Endothelial cell of umbilical vein (primary cell): ENCODE data around the gene PPP2R3B. TPM values are rescaled to one million over a fixed set of nuclear protein-coding genes. Genes with fewer than 3 reads are reported as not detected.
"Not testable (repeated sequence)": the region's sequence is repeated elsewhere in the genome, so short reads cannot be mapped to it uniquely, and the experiment has no call there.

Experiments
- BruUV-seq: library from RNA; stranded (reverse); fragments of 400-500 nt; replicated peaks from 2 replicates; lab custom pipeline; 2021; lab: Mats Ljungman, UMichigan
- CTCF ChIA-PET: fragments of 300-600, 350-600 bp; sonication (Branson Sonifier 250); formaldehyde crosslinking; loops from one replicate; lab custom pipeline; 2021; ENCODE audit warnings: antibody characterized with exemption, inconsistent platforms; lab: Charles Lee
- POLR2A ChIA-PET: fragments of 300-600, 350-600 bp; sonication (Branson Sonifier 250); formaldehyde crosslinking; loops from one replicate; lab custom pipeline; 2021; ENCODE audit warnings: antibody characterized with exemption, inconsistent platforms; lab: Charles Lee
- DNase-seq: peaks from one replicate; pipeline ENCODE4 v3.0.0-alpha.2; 2011; ENCODE audit warnings: low read depth, low spot score
- FAIRE-seq: peaks from 2 replicates; lab custom pipeline; 2011; peaks lifted over from hg19 to GRCh38; lab: Jason Lieb, UNC
- H2AFZ ChIP-seq: 2 replicates; pipeline ENCODE4 v1.6.0; 2012; ENCODE audit warnings: low read depth, low read length, control low read depth, inconsistent platforms
- H3K27ac ChIP-seq: 2 replicates; pipeline ENCODE4 v1.5.1; 2011; ENCODE audit warnings: low read depth, mild to moderate bottlenecking, control low read depth, low read length, moderate library complexity; ENCODE audit not compliant: insufficient read depth
- H3K27me3 ChIP-seq, 2 experiments: 2 replicates each; pipeline versions ENCODE4 v1.6.0 to v1.6.1; 2011; ENCODE audit warnings: low read length in 2 of 2, mixed read lengths in 1 of 2; ENCODE audit not compliant: control insufficient read depth in 2 of 2, insufficient read depth in 2 of 2
- H3K36me3 ChIP-seq, 2 experiments: 2 replicates in 1 of 2; 3 replicates in 1 of 2; pipeline ENCODE4 v1.5.1; 2011; ENCODE audit warnings: low read length in 2 of 2, mild to moderate bottlenecking in 1 of 2, moderate library complexity in 1 of 2; ENCODE audit not compliant: control insufficient read depth in 2 of 2, insufficient read depth in 2 of 2; ENCODE audit errors: extremely low read depth in 1 of 2
- H3K4me1 ChIP-seq: 3 replicates; pipeline ENCODE4 v1.5.1; 2011; ENCODE audit warnings: mild to moderate bottlenecking, low read length; ENCODE audit not compliant: control insufficient read depth, insufficient read depth; ENCODE audit errors: extremely low read depth
- H3K4me2 ChIP-seq: 2 replicates; pipeline ENCODE4 v1.6.1; 2011; ENCODE audit warnings: low read length, control low read depth, mixed read lengths; ENCODE audit not compliant: insufficient read depth
- H3K4me3 ChIP-seq, 3 experiments: fragments of 200-600 bp in 1 of 3; sonication (generic), shearing (Covaris generic) in 1 of 3; replicated peaks in 1 of 3; 2 replicates each; pipeline ENCODE4 v1.5.1; 2011 to 2016; ENCODE audit warnings: control low read depth in 3 of 3, low read length in 3 of 3, mild to moderate bottlenecking in 2 of 3, inconsistent platforms in 1 of 3, low read depth in 1 of 3, moderate library complexity in 1 of 3; ENCODE audit not compliant: insufficient read depth in 1 of 3
- H3K79me2 ChIP-seq: 2 replicates; pipeline ENCODE4 v1.6.0; 2012; ENCODE audit warnings: low read length, inconsistent platforms; ENCODE audit not compliant: control insufficient read depth, insufficient read depth
- H3K9ac ChIP-seq: replicated peaks from 2 replicates; pipeline ENCODE3; 2011; ENCODE audit warnings: low read length, control low read depth; ENCODE audit not compliant: insufficient read depth; ENCODE audit errors: extremely low read depth
- H3K9me1 ChIP-seq: replicated peaks from 3 replicates; pipeline ENCODE4 v1.6.0; 2011; ENCODE audit warnings: mild to moderate bottlenecking, low read length; ENCODE audit not compliant: control insufficient read depth, insufficient read depth; ENCODE audit errors: extremely low read depth
- H3K9me3 ChIP-seq: replicated peaks from 2 replicates; pipeline ENCODE4 v1.5.1; 2012; ENCODE audit warnings: low read length, inconsistent platforms; ENCODE audit not compliant: control insufficient read depth, insufficient read depth
- H4K20me1 ChIP-seq: replicated peaks from 2 replicates; pipeline ENCODE3; 2011; ENCODE audit warnings: mild to moderate bottlenecking, low read length; ENCODE audit not compliant: control insufficient read depth, insufficient read depth; ENCODE audit errors: extremely low read depth
- FOS ChIP-seq: IDR thresholded peaks from 2 replicates; pipeline ENCODE4 v1.6.1; 2011; ENCODE audit warnings: mild to moderate bottlenecking, low read length, moderate library complexity, borderline replicate concordance; ENCODE audit not compliant: insufficient read depth
- GATA2 ChIP-seq: IDR thresholded peaks from 2 replicates; pipeline ENCODE4 v1.7.0; 2011; ENCODE audit warnings: low read depth, mild to moderate bottlenecking, moderate library complexity, mixed read lengths, low read length; ENCODE audit not compliant: insufficient read length, insufficient read depth
- JUN ChIP-seq: IDR thresholded peaks from 2 replicates; pipeline ENCODE4 v1.6.1; 2011; ENCODE audit warnings: borderline replicate concordance, low read depth; ENCODE audit not compliant: insufficient read length, insufficient read depth
- MAX ChIP-seq: IDR thresholded peaks from 2 replicates; pipeline ENCODE4 v1.6.1; 2011; ENCODE audit not compliant: insufficient read depth, insufficient read length
- MYC ChIP-seq: IDR thresholded peaks from one replicate; pipeline ENCODE4 v1.6.1; 2011; ENCODE audit warnings: mild to moderate bottlenecking, low read depth, low read length
- POLR2AphosphoS5 ChIP-seq: IDR thresholded peaks from 2 replicates; pipeline ENCODE4 v1.6.1; 2012; ENCODE audit warnings: low read depth, mild to moderate bottlenecking, control low read depth, low read length, moderate library complexity; ENCODE audit not compliant: insufficient read depth
- dilution Hi-C: fragments of 300-500 bp; cut with MboI; formaldehyde crosslinking; loops from one replicate; pipeline ENCODE4 v1.15.0; 2019; ENCODE audit warnings: low sequenced_read_pairs; ENCODE audit not compliant: extremely low pct_ligation_motif_present
- intact Hi-C: fragments of 100-400 bp; cut with micrococcal nuclease; formaldehyde crosslinking; loops from one replicate; pipeline ENCODE4 v1.10.0; 2022
- polyA plus RNA-seq, 4 experiments: library from polyadenylated mRNA; depleted of rRNA in 3 of 4; stranded (reverse) in 3 of 4; unstranded in 1 of 4; fragments of >200 nt; gene quantifications; 2 replicates each; pipeline versions ENCODE4 v1.2.1 to v1.2.3, GENCODE V29; 2011 to 2012; ENCODE audit warnings: missing spikeins in 1 of 4
- total RNA-seq: library from RNA; stranded (reverse); gene quantifications from 2 replicates; pipeline ENCODE4 v1.2.3, GENCODE V29; 2021
- TF ChIP-seq, protein P1 (sequence below), 2 donors: IDR thresholded peaks; 1 replicate in 1 of 2; 2 replicates in 1 of 2; pipeline ENCODE4 v1.5.1; 2011; ENCODE audit warnings: low read length in 2 of 2, mild to moderate bottlenecking in 2 of 2, moderate library complexity in 2 of 2, control low read depth in 1 of 2, inconsistent platforms in 1 of 2, low read depth in 1 of 2; ENCODE audit not compliant: insufficient read depth in 1 of 2; ENCODE audit errors: extremely low read depth in 1 of 2

Gene PPP2R3B
- total and polyA plus RNA-seq, 2 donors (not counting 3 experiments of a cell fraction or from before 2014, with no cell fraction given) = 19.1 to 33.6 TPM

DNA sequence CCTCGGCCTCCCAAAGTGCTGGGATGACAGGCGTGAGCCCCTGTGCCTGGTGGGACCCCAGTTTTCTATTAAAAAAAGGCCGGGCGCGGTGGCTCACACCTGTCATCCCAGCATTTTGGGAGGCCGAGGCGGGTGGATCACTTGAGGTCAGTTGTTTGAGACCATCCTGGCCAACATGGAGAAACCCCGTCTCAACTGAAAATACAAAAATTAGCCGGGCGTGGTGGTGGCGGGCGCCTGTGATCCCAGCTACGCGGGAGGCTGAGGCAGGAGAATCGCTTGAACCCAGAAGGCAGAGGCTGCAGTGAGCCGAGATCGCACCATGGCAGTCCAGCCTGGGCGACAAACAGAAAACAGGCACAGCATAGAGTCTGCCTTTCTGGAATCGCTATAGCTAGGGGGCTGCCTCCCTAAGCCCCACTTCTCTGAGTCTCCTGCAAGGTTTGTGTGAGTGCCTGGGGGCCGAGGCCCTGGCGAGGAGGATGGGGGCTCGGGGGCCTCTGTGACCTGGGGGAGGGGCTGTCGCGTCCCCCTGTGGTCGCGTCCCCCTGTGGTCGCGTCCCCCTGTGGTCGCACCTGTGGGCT lies 56.5 kb downstream of the PPP2R3B start:
- DNase-seq, H3K9me1 ChIP-seq, BruUV-seq, FAIRE-seq, H3K27me3 ChIP-seq, H3K27ac ChIP-seq, dilution Hi-C loops, POLR2A ChIA-PET, H3K9me3 ChIP-seq, H3K36me3 ChIP-seq, H3K4me2 ChIP-seq, H2AFZ ChIP-seq, H3K9ac ChIP-seq, H3K4me3 ChIP-seq, H4K20me1 ChIP-seq, CTCF ChIA-PET, H3K4me1 ChIP-seq, intact Hi-C loops, H3K79me2 ChIP-seq: not testable (repeated sequence)

GRCh38 chrX:329291-329910 lies 57.3 kb downstream of the PPP2R3B start:
- no peak for DNase-seq
- peaks cover 0 to 3% of the 10 kb centered on the region in 2 experiments for H3K27me3 ChIP-seq
- dilution Hi-C loops = no loop called here
- H3K9ac ChIP-seq = no peak overlapping the region
- no peaks in the 10 kb centered on the region for H4K20me1 ChIP-seq
- CTCF ChIA-PET = no interaction called here
- H3K4me3 ChIP-seq = no peak overlapping the region
- no peak for FAIRE-seq
- H3K36me3 ChIP-seq = no peaks in the 10 kb centered on the region
- H3K79me2 ChIP-seq = no peaks in the 10 kb centered on the region
- POLR2A ChIA-PET = no interaction called here
- no peak overlapping the region for H3K4me2 ChIP-seq
- H3K27ac ChIP-seq = no peak overlapping the region
- no TSS peak for BruUV-seq
- intact Hi-C loops = no loop called here
- no peaks in the 10 kb centered on the region for H3K9me3 ChIP-seq
- no peaks in the 10 kb centered on the region for H3K4me1 ChIP-seq
- no peak for TF ChIP-seq MAX
- TF ChIP-seq, protein P1, sequence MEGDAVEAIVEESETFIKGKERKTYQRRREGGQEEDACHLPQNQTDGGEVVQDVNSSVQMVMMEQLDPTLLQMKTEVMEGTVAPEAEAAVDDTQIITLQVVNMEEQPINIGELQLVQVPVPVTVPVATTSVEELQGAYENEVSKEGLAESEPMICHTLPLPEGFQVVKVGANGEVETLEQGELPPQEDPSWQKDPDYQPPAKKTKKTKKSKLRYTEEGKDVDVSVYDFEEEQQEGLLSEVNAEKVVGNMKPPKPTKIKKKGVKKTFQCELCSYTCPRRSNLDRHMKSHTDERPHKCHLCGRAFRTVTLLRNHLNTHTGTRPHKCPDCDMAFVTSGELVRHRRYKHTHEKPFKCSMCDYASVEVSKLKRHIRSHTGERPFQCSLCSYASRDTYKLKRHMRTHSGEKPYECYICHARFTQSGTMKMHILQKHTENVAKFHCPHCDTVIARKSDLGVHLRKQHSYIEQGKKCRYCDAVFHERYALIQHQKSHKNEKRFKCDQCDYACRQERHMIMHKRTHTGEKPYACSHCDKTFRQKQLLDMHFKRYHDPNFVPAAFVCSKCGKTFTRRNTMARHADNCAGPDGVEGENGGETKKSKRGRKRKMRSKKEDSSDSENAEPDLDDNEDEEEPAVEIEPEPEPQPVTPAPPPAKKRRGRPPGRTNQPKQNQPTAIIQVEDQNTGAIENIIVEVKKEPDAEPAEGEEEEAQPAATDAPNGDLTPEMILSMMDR (IDR thresholded peaks at IDR 0.05; ENCODE audit: extremely low read depth in 1 of 2, insufficient read depth in 1 of 2, low read depth in 1 of 2, low read length in 2 of 2) = no peak
- no peak for TF ChIP-seq POLR2AphosphoS5
- TF ChIP-seq MYC = no peak
- TF ChIP-seq GATA2 = no peak
- TF ChIP-seq JUN = no peak
- TF ChIP-seq FOS = no peak
- H3K9me1 ChIP-seq = no peaks in the 10 kb centered on the region
- H2AFZ ChIP-seq = no peak overlapping the region
